ENCODE results near the gene CYP51A1.
"Not testable (repeated sequence)": the region's sequence is repeated elsewhere in the genome, so short reads cannot be mapped to it uniquely, and the experiment has no call there.

CYP51A1 gene

GRCh38 chr7:92134271-92135051 lies at the start of gene CYP51A1:
Gene CYP51A1, minus strand, starts transcription at chr7:92134477. Its CDS starts 113 bp downstream, at chr7:92134364.
- no peak for TF ChIP-seq CTCF (IDR thresholded peaks at IDR 0.05; ENCODE audit: low read depth, low read length)
- peak within 1 kb of the TSS; percentile 97 for H3K27ac ChIP-seq
- peaks cover under 1% of the 10 kb centered on the region for H3K9me3 ChIP-seq (ENCODE audit: severe bottlenecking)
- DNase-seq = peak; percentile 97
- peak within 1 kb of the TSS; percentile 96 for H3K4me3 ChIP-seq (ENCODE audit: low read depth, low read length)
- peaks cover 20% of the 10 kb centered on the region for H3K36me3 ChIP-seq
- H3K27me3 ChIP-seq (ENCODE audit: insufficient read depth, low read depth, severe bottlenecking) = no peaks in the 10 kb centered on the region

GRCh38 chr7:92178928-92179924 lies 44.9 kb upstream of the CYP51A1 start, which contains the start of gene LRRD1:
Gene LRRD1, minus strand, starts transcription at chr7:92179142. Its CDS starts 13,940 bp downstream, at chr7:92165202.
- no peaks in the 10 kb centered on the region for H3K36me3 ChIP-seq
- peak; percentile 79 for DNase-seq
- peak; percentile 84 for TF ChIP-seq CTCF (IDR thresholded peaks at IDR 0.05; ENCODE audit: low read depth, low read length)
- H3K27me3 ChIP-seq (ENCODE audit: insufficient read depth, low read depth, severe bottlenecking) = no peaks in the 10 kb centered on the region
- no peak within 1 kb of the TSS for H3K4me3 ChIP-seq (ENCODE audit: low read depth, low read length)
- H3K27ac ChIP-seq = no peak within 1 kb of the TSS
- no peaks in the 10 kb centered on the region for H3K9me3 ChIP-seq (ENCODE audit: severe bottlenecking)

- no peak for TF ChIP-seq CTCF (IDR thresholded peaks at IDR 0.05; ENCODE audit: low read depth, low read length)
- H3K27ac ChIP-seq = no peak overlapping the region
- no peak for DNase-seq
- H3K27me3 ChIP-seq (ENCODE audit: insufficient read depth, low read depth, severe bottlenecking) = no peaks in the 10 kb centered on the region
- no peaks in the 10 kb centered on the region for H3K9me3 ChIP-seq (ENCODE audit: severe bottlenecking)
- no peaks in the 10 kb centered on the region for H3K36me3 ChIP-seq
- H3K4me3 ChIP-seq (ENCODE audit: low read depth, low read length) = no peak overlapping the region
These were observed 43.1 kb upstream of the CYP51A1 start for GRCh38 chr7:92177362-92177761.

GRCh38 chr7:92169529-92169928 lies 35.3 kb upstream of the CYP51A1 start:
- DNase-seq = not testable (repeated sequence)

GRCh38 chr7:92161271-92161670 lies 27.0 kb upstream of the CYP51A1 start:
- no peaks in the 10 kb centered on the region for H3K36me3 ChIP-seq
- DNase-seq = no peak
- no peak for TF ChIP-seq CTCF (IDR thresholded peaks at IDR 0.05; ENCODE audit: low read depth, low read length)
- H3K27ac ChIP-seq = no peak overlapping the region
- H3K9me3 ChIP-seq (ENCODE audit: severe bottlenecking) = no peaks in the 10 kb centered on the region
- no peak overlapping the region for H3K4me3 ChIP-seq (ENCODE audit: low read depth, low read length)
- H3K27me3 ChIP-seq (ENCODE audit: insufficient read depth, low read depth, severe bottlenecking) = no peaks in the 10 kb centered on the region

More at GRCh38 chr7:92169529-92169928, 35.3 kb upstream of the CYP51A1 start:
- not testable (repeated sequence) for H3K27ac ChIP-seq; H3K4me3 ChIP-seq (ENCODE audit: low read depth, low read length); H3K36me3 ChIP-seq; H3K9me3 ChIP-seq (ENCODE audit: severe bottlenecking); H3K27me3 ChIP-seq (ENCODE audit: insufficient read depth, low read depth, severe bottlenecking)

Data from WERI-Rb-1 (cell line).